Neural crest cell (in vitro differentiated cells): ENCODE results near the gene COX4I1. TPM values are rescaled to one million over a fixed set of nuclear protein-coding genes. Genes with fewer than 3 reads are reported as not detected.

Experiments used
- DNase-seq: peaks from one replicate; pipeline ENCODE4 v3.0.0; 2021; ENCODE audit warnings: low read depth, mixed read lengths, low spot score
- H3K27ac Mint-ChIP-seq: one replicate; pipeline ENCODE4 v1.8.0; 2021; ENCODE audit warnings: mild to moderate bottlenecking, mixed read lengths; ENCODE audit not compliant: unreplicated experiment
- H3K27me3 Mint-ChIP-seq: 2 replicates; pipeline ENCODE4 v1.8.0; 2021; ENCODE audit warnings: low read depth, mild to moderate bottlenecking, mixed read lengths
- H3K36me3 Mint-ChIP-seq: 2 replicates; pipeline ENCODE4 v1.8.0; 2021; ENCODE audit warnings: low read depth, mild to moderate bottlenecking, mixed read lengths
- H3K4me1 Mint-ChIP-seq: 2 replicates; pipeline ENCODE4 v1.8.0; 2021; ENCODE audit warnings: mixed read lengths
- H3K4me3 Mint-ChIP-seq: one replicate; pipeline ENCODE4 v1.8.0; 2021; ENCODE audit warnings: mild to moderate bottlenecking, mixed read lengths
- H3K9me3 Mint-ChIP-seq: 2 replicates; pipeline ENCODE4 v1.8.0; 2021; ENCODE audit warnings: mixed read lengths
- CTCF ChIP-seq: fragments of 200-600 bp; sonication (generic); conservative IDR thresholded peaks from 2 replicates; pipeline ENCODE4 v1.5.0; 2021; ENCODE audit warnings: antibody characterized with exemption, mild to moderate bottlenecking
- long read RNA-seq: library from polyadenylated mRNA; unstranded; transcript quantifications from one replicate; pipeline ENCODE4 v2.0.0, GENCODE V29; 2020
- total RNA-seq: library from RNA; stranded (reverse); gene quantifications from 2 replicates; pipeline ENCODE4 v1.2.1, GENCODE V29; 2021

The COX4I1 gene
- total RNA-seq: 426 and 434 TPM in 2 replicates
- long read RNA-seq, transcript COX4I1-201 (5 exons, 708 nt): major isoform, 129 of 154 reads
- long read RNA-seq, transcript COX4I1-215 (3 exons, 2,271 nt): minor isoform, 6 of 154 reads
- long read RNA-seq, partial matches to known transcripts: 12 of 154 reads
- long read RNA-seq, other reads (novel, unspliced or antisense): 4 of 154 reads

DNA sequence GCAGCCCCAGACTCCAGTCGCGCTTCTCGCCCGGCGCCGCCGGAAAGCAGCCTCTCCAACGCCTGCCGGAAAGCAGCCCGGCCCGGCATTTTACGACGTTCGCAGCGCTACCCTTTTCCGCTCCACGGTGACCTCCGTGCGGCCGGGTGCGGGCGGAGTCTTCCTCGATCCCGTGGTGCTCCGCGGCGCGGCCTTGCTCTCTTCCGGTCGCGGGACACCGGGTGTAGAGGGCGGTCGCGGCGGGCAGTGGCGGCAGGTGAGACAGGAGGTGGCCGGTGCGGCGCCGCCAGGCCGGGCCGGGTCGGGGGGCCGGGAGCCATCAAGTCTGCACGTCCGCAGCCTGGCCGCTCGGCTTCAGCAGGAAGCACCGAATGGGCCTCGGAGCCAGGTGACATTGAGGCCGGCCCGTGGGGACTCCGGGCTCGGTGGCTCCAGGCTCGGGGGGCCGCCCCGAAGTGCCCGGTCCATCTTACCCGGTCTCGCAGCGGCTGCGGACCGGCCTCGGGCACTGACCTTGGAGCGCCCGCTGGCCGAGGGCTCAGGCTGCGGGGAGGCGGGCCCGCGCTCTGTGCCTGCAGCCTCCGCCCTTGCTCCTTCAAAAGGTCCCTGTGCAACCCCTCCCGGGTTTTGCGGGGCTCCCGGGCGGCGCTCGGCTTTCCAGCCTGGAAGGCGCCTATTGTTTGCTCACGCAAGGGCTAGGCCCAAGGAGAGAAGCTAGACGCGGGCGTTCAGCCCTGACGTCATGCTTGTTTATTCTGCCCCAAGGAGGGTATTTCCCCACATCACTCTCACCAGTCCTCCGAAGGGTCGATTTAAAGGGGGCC is at the start of gene COX4I1, which contains the start of gene EMC8:
COX4I1 (plus strand) TSS at position 199 of the 824 bp plus-strand sequence. CDS start 1,511 bp downstream, outside the sequence.
EMC8 (minus strand) TSS at position 48 of the 824 bp plus-strand sequence. CDS start 249 bp downstream, outside the sequence.
- TF ChIP-seq CTCF: no peak
- Mint-ChIP-seq H3K9me3 (no peaks in the 10 kb centered on the region), H3K4me3 (peak within 1 kb of the TSS; percentile 93), H3K27ac (peak within 1 kb of the TSS; percentile 83), H3K27me3 (no peaks in the 10 kb centered on the region), H3K36me3 (peaks cover 19% of the 10 kb centered on the region), H3K4me1 (peaks cover 36% of the 10 kb centered on the region)
- peak; percentile 94 for DNase-seq

GRCh38 chr16:85749771-85750145 is 49.7 kb upstream of the COX4I1 start:
- H3K27ac Mint-ChIP-seq: no peak overlapping the region
- H3K36me3 Mint-ChIP-seq: no peaks in the 10 kb centered on the region
- peaks cover 5% of the 10 kb centered on the region for H3K4me1 Mint-ChIP-seq
- H3K27me3 Mint-ChIP-seq: peaks cover 60% of the 10 kb centered on the region
- peak overlapping the region; percentile 89 for H3K4me3 Mint-ChIP-seq
- no peak for TF ChIP-seq CTCF
- no peak for DNase-seq
- H3K9me3 Mint-ChIP-seq: no peaks in the 10 kb centered on the region

DNA sequence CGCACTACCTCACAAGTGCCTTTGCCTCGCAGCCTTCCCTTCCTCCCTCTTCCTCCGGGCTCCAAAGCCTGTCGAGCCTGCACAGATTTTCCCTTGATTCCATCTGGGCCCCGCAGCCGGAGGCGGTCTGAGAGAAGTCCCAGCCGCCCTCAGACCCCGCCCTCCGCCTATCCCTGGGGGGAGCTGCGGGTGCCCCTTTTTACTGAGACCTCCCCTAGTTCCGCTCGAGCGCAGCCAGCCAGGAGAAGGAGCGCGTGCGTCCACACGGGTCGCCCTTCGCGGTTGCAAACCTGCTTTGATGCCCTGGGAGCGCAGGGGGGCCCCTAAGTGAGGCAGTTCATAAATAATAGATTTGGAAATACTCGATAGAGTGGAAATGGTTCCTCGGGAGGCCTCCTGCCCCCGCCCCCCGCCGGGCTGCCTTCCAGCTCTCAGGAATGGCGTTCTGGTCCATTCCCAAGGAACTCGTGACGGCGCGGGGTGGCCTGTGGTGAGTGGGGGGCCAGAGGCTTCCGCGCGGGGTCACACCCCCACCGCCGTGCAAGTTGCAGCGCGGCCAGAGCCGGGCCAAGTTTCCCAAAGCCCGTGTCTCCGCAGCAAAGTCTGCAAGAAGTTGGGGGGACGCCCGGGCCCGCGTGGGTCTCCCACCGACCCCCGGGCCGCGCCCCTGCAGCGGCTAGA is 49.2 kb upstream of the COX4I1 start:
- DNase-seq: peak; percentile 25
- Mint-ChIP-seq H3K9me3 (no peaks in the 10 kb centered on the region), H3K36me3 (no peaks in the 10 kb centered on the region), H3K4me1 (peaks cover 5% of the 10 kb centered on the region), H3K27ac (no peak overlapping the region), H3K4me3 (peak overlapping the region; percentile 89), H3K27me3 (peaks cover 58% of the 10 kb centered on the region)
- peak; percentile 15 for TF ChIP-seq CTCF

- Mint-ChIP-seq H3K36me3 (no peaks in the 10 kb centered on the region), H3K4me3 (peak within 1 kb of the TSS; percentile 89), H3K27ac (no peak within 1 kb of the TSS), H3K27me3 (peaks cover 52% of the 10 kb centered on the region), H3K9me3 (no peaks in the 10 kb centered on the region), H3K4me1 (peaks cover 5% of the 10 kb centered on the region)
- peak; percentile 23 for DNase-seq
- no peak for TF ChIP-seq CTCF
These were observed 48.4 kb upstream of the COX4I1 start, which contains the start of gene C16orf74 for GRCh38 chr16:85750827-85751697. Gene C16orf74, minus strand, starts transcription at chr16:85751096. Its CDS starts 15,879 bp downstream, at chr16:85735217.
